NCI-H1105 (cell line): ENCODE data around the gene CPXM1.
"Not testable (repeated sequence)": the region's sequence is repeated elsewhere in the genome, so short reads cannot be mapped to it uniquely, and the experiment has no call there.

Experiments
- DNase-seq: peaks from one replicate; lab custom pipeline; 2025; lab: John Stamatoyannopoulos, UW

CPXM1 gene

GRCh38 chr20:2800521-2801285 is at the start of gene CPXM1:
TSS of gene CPXM1 (minus strand) at chr20:2800627. CDS start at chr20:2800572, 55 bp downstream.
- peak; percentile 45 for DNase-seq

DNA sequence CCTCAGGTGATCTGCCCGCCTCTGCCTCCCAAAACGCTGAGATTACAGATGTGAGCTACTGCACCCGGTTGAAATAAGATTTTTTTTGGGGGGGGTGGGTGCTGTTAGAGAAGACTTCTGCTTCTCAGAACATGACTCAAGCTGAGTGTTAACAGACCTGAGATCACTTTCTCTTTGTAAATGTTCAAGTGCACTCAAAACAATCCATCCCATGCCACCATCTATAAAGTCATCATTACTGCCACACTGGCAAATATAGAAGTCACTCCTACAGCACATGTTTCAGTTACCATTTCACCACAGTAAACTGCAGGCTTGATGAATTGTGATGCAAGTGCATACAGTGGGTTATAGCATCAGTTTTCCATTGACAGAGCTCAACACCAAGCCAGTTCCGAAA is 49.1 kb upstream of the CPXM1 start:
- DNase-seq = no peak

GRCh38 chr20:2847802-2848201 is 47.4 kb upstream of the CPXM1 start:
- DNase-seq = no peak

- DNase-seq = no peak
Observed at GRCh38 chr20:2846698-2847097, 46.3 kb upstream of the CPXM1 start.

- DNase-seq = no peak
Observed at GRCh38 chr20:2845607-2846006, 45.2 kb upstream of the CPXM1 start.

GRCh38 chr20:2840967-2841531 is 40.6 kb upstream of the CPXM1 start:
- DNase-seq = peak; percentile 13

DNA sequence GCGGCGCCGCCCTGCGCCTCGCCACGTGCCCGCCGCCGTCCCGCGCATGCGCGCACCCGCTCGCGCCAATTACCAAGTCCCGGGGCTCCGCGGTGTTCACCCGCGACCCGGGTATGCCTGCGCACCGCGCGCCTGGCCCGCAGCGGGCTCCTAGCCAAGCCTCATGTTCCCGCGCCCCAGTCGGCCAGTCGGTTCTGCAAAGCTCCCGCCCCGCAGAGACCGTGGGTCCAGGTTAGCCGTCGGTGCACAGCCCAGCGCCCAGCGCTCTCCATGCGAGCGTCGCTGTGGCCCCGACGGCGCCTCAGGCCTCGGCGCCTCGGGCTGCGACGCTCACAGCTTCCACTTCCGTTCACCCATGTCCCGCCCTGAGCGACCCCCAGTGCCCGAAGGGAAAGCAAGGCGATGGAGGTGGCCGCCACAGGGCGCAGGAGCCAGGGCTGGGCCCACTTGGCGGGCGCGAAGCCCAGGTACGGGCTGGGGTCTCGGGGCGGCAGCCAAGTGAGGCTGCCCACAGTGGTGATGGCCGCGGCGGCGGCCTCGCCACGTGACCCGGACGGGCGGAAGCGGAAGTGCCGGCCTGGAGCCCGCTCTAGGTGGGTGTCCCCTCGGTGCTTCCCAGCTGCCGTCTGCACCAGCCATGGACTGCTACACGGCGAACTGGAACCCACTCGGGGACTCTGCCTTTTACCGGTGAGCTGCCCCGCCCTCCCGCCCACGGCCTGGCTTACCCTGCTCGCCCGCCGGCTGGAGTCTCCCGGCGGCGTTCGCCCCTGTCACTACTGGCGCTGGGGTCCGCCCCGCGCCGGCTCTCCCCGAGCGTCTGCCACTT is 39.9 kb upstream of the CPXM1 start, which contains the start of the genes PCED1A and VPS16:
Gene PCED1A (minus strand): TSS at position 518 of the 829 bp plus-strand sequence. CDS start 743 bp downstream, outside the sequence.
Gene VPS16 (plus strand): TSS at position 608 of the 829 bp plus-strand sequence. CDS start 30 bp downstream, at position 638.
- peak; percentile 82 for DNase-seq

DNA sequence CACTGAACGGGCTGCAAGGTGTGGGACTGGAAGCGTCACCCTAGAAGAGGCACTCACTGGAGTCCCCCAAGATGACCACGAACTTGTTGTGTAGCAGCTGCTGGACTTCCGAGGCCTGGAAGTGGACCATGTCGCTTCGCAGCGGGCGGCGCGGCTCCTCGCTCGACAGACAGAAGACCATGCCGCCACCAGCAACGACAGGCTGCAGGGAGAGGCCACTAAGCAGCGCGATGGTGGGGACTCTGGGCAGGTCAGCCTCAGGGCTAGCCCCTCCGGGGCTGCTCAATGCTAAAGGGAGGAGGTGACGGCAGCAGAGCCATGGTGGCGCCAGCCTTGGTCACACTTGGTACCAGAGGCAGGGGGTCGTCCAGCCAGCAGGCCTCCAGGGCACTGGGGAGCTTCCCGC is 39.3 kb upstream of the CPXM1 start:
- no peak for DNase-seq

DNA sequence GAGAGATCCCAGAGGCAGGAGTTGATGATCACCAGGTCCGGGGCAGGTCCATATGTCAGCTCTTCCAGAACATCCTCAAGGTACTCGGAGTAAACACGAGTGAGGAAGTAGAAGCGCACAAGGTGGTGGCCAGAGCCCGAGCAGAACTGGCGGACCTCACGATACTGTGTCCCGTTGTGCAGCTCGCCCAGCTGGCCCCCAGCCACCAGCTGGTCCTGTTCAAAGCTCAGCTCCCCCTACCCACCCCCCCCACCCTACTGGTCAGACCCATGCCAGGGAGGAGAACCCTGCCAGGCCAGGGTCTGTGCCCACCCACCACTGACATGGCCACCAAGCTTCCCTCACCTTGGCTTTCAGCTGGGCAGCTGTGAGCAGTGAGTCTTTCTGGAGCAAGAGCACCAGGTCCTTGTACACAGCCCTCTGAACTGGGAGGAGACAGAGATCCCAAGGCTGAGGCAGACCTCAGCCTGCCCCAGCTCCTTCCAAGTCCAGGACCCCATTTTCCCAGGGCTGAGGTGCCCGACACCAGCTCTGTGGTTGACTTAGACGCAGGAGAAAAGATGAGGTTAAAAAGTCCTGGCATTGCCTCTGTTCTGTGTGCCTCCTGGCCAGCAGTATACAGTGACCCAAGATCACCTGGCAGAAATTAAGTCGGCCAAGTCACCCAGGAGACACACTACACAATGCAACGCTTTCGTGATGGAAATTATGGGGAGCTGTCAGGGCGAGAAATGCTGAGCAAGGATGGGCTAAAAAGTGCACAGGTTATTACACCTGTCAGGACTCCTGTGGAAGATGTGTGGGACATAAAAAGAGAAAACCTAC is 38.6 kb upstream of the CPXM1 start:
- no peak for DNase-seq

DNA sequence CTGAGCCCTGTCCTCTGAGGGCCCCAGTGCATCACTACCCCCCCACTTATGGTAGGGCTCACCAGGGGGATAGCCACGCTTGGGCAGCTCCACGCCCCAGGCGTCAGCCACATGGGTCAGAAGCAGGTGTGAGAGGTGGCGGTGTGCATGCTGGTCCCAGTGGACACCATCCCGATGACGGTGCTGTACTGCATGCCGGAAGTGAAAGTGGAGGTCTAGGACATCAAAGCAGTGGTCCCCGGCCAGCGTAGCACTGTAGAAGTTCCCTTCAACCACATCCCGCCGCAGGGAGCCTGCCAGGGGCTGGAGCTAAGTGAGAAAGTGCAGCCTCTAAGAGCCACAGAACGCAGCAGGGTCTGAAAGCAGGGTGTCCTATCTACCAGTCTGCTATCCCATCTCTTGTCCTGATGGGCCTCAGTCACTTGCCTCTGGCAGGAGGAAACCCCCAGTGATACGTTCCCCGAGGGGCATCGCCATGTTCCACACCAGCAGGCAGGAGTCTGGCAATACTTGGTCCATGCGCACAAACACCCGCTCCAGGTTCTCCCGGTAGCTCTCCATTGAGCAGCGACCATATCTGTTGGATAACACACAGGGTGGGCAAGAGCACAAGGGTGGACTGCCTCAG is 37.9 kb upstream of the CPXM1 start:
- DNase-seq = no peak

- no peak for DNase-seq
Observed at GRCh38 chr20:2837221-2837960, 37.0 kb upstream of the CPXM1 start.

DNA sequence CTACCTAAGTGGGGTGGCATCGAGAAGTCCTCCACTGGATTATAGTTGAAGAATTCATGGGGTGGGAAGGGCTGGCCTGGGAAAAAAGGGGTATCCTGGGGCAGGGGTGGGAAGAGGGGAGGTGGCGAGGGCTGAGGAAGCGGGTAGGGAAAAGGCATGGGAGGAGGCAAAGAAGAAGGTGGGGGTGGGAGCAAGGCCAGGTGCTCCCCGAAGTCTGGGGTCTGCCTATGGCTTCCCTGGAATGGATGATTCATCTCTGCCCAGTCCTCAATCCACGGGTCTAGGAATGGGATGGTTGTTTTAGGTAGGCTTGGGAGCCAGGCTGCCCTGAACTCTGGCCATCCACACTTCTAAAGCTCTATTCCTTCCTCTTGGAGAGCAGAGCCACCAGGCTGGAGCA is 35.6 kb upstream of the CPXM1 start:
- no peak for DNase-seq

DNA sequence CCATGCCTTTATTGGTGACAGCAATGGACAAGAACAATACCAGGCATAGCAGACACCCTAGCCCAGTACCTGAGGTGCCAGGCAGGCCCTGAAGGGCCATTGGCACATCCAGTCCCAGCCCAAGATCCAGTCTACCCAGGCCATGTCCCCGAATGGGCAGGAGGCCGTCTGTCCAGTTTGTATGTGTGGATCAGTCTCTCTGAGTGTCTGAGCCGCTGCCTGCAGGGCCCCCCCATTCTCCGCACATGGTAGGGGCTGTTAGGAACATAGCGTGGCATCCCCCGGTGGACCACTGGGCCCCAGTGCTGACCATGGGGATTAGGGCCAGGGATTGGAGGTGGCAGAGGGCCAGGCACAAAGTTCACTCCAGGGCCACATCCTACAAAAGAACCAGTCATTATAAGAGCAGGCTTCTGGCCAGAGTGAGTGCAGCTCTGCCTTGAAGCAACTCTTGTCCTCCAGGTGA is 34.9 kb upstream of the CPXM1 start:
- no peak for DNase-seq

DNA sequence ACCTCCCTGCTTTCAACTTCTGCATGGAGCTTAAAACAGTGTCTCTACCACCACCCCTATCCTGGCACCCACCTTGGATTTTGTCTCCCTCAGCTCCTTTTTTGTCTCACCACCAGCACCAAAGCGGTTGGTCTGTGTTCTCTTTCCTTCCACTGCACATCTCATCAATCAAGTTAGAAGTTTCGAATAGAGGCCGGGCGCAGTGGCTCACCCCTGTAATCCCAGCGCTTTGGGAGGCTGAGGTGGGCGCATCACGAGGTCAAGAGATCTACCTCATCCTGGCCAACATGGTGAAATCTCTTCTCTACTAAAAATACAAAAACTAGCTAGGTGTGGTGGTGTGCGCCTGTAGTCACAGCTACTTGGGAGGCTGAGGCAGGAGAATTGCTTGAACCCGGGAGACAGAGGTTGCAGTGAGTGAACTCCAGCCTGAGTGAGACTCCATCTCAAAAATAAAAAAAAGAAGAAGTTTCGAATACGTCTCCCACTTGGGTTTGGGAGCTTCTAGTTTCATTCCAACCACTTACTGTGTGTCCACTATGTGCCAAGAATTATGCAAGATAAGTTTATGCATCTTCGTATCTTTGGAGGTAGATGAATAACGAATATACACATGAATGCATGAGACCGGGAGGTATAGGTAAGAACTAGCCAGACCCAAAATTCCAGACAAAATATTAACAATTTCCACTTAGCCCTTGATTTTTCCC is 34.1 kb upstream of the CPXM1 start:
- DNase-seq = no peak

GRCh38 chr20:2833761-2834160 is 33.3 kb upstream of the CPXM1 start:
- DNase-seq = no peak

GRCh38 chr20:2831206-2831605 is 30.8 kb upstream of the CPXM1 start:
- DNase-seq = not testable (repeated sequence)

DNA sequence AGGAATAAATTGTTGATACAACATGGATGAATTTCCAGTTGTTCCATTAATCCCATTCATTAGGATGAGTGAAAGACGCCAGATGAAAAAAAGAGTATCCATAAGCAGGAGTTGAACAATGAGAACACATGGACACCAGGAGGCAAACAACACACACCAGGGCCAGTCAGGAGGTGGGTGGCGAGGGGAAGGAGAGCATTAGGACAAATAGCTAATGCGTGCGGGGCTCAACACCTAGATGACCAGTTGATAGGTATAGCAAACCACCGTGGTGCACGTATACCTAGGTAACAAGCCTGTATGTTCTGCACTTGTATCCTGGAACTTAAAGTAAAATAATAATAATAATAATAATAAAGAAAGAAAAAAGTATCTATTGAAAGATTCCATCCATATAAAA is 28.9 kb upstream of the CPXM1 start:
- DNase-seq = no peak

- DNase-seq = no peak
Observed at GRCh38 chr20:2826655-2827054, 26.2 kb upstream of the CPXM1 start.

DNA sequence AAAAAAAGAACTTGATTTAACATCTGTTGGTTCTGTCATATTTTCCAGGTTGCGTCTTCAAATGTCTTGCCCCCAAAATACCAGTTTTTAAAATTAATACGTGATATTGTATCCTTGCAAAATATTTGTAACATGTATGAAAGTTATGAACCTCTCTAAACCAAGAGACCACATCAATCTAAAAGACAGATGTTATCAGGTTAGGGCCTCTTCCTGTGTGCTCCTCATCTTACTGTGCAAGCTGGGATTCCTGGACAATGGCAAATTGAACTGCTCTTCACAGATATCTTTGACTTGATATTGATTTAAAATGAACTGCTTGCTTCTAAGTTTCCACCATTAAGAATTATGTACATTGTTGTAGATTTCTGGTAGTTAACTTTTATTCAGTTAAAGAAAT is 25.3 kb upstream of the CPXM1 start:
- no peak for DNase-seq

DNA sequence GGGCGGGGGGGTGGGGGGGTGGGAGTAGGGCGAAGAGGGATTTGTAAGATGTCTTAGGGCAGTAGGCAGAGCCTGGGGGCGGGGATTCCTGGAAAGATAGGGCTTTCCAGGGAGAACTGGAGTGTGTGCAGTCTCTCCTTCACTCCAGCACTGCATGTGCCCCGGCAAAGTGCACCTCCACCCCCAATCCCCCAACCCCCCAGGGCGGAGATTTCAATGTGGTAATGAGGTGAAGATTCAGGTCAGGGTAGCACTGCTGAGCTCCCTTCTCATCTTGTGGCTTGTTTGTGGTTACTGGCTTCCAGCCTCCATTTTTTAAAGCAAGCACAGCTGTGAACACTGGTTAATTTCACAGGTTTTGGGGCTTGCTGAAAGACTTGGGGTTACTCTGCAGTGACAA is 21.6 kb upstream of the CPXM1 start:
- DNase-seq = no peak
